Measurements from ENCODE around the gene CEP170B.
"Not testable (repeated sequence)": the region's sequence is repeated elsewhere in the genome, so short reads cannot be mapped to it uniquely, and the experiment has no call there.

The CEP170B gene

DNA sequence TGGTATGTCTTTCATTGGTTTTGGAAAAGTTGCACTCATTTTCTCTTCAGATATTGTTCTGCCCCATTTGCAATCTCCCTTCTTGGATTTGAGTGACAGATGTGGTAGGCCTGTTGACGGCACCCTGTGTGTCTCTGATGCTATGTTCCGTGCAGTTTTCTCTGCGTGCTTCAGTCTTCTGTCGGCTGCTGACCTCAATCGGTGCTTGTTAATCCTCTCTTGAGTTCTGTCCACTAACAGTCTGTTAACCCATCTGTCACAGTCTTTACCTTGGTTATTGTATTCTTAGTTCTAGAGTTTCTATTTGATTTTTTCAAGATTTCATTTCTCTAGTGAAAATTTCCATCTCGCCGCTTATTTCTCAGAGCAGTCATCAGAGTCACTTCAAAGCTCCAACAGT lies 38.9 kb downstream of the CEP170B start:
- no peak overlapping the region for H3K4ac ChIP-seq (ENCODE audit: low read depth, low read length)
- no peak overlapping the region for H3K9ac ChIP-seq (ENCODE audit: low read length)
- H3K79me1 ChIP-seq (ENCODE audit: low read length), result no peaks in the 10 kb centered on the region
- H2BK5ac ChIP-seq (ENCODE audit: low read depth, low read length, poor library complexity), result no peak overlapping the region
- no peak overlapping the region for H3K4me2 ChIP-seq (ENCODE audit: low read length)
- H4K91ac ChIP-seq (ENCODE audit: low read depth, low read length), result no peak overlapping the region
- no peak overlapping the region for H3K14ac ChIP-seq (ENCODE audit: low read length)
- H3K79me2 ChIP-seq (ENCODE audit: control insufficient read depth, insufficient read depth, low read length, poor library complexity), result no peaks in the 10 kb centered on the region
- no peaks in the 10 kb centered on the region for H3K4me1 ChIP-seq (ENCODE audit: control insufficient read depth in 1 of 2, insufficient read depth in 2 of 2, low read length in 2 of 2)
- no peak overlapping the region for H3K4me3 ChIP-seq (ENCODE audit: low read depth, low read length)
- H2AFZ ChIP-seq (ENCODE audit: insufficient read depth, low read length, poor library complexity), result no peak overlapping the region
- H4K8ac ChIP-seq (ENCODE audit: low read depth, low read length), result no peak overlapping the region
- H2AK5ac ChIP-seq (ENCODE audit: low read length), result no peak overlapping the region
- H3K27ac ChIP-seq (ENCODE audit: low read depth, low read length), result no peak overlapping the region
- no peak overlapping the region for H2BK120ac ChIP-seq (ENCODE audit: insufficient read depth, low read length, poor library complexity)
- DNase-seq, result no peak
- H3K18ac ChIP-seq (ENCODE audit: low read length), result no peak overlapping the region
- H4K12ac ChIP-seq (ENCODE audit: low read depth, low read length), result no peak overlapping the region
- no CpG with 5 or more reads among the region's 7 CpGs for WGBS (ENCODE audit: extremely low coverage, insufficient coverage, insufficient read length)
- peaks cover 2% of the 10 kb centered on the region for H3K9me3 ChIP-seq (ENCODE audit: insufficient read depth, low read depth, low read length)
- H3K36me3 ChIP-seq (ENCODE audit: control insufficient read depth in 1 of 2, insufficient read depth in 2 of 2, low read length in 2 of 2), result no peaks in the 10 kb centered on the region
- H3K27me3 ChIP-seq (ENCODE audit: insufficient read depth, low read length), result no peaks in the 10 kb centered on the region
- no peak overlapping the region for H3K23ac ChIP-seq (ENCODE audit: low read length)
- no peak overlapping the region for H2BK12ac ChIP-seq (ENCODE audit: low read length)

- not testable (repeated sequence) for H4K12ac ChIP-seq (ENCODE audit: low read depth, low read length); H2AK5ac ChIP-seq (ENCODE audit: low read length); H3K4ac ChIP-seq (ENCODE audit: low read depth, low read length); H2BK120ac ChIP-seq (ENCODE audit: insufficient read depth, low read length, poor library complexity); H3K4me2 ChIP-seq (ENCODE audit: low read length); H4K8ac ChIP-seq (ENCODE audit: low read depth, low read length); H3K27ac ChIP-seq (ENCODE audit: low read depth, low read length); H2AFZ ChIP-seq (ENCODE audit: insufficient read depth, low read length, poor library complexity); H3K23ac ChIP-seq (ENCODE audit: low read length); H3K79me1 ChIP-seq (ENCODE audit: low read length); H3K9me3 ChIP-seq (ENCODE audit: insufficient read depth, low read depth, low read length); H3K18ac ChIP-seq (ENCODE audit: low read length); H3K79me2 ChIP-seq (ENCODE audit: control insufficient read depth, insufficient read depth, low read length, poor library complexity); H3K9ac ChIP-seq (ENCODE audit: low read length); H3K27me3 ChIP-seq (ENCODE audit: insufficient read depth, low read length); H3K36me3 ChIP-seq (ENCODE audit: control insufficient read depth in 1 of 2, insufficient read depth in 2 of 2, low read length in 2 of 2); H3K4me1 ChIP-seq (ENCODE audit: control insufficient read depth in 1 of 2, insufficient read depth in 2 of 2, low read length in 2 of 2); H2BK12ac ChIP-seq (ENCODE audit: low read length); H4K91ac ChIP-seq (ENCODE audit: low read depth, low read length); H3K4me3 ChIP-seq (ENCODE audit: low read depth, low read length); DNase-seq; H2BK5ac ChIP-seq (ENCODE audit: low read depth, low read length, poor library complexity); H3K14ac ChIP-seq (ENCODE audit: low read length)
- no CpG with 5 or more reads among the region's 38 CpGs for WGBS (ENCODE audit: extremely low coverage, insufficient coverage, insufficient read length)
Observed at GRCh38 chr14:104904650-104905578, 39.8 kb downstream of the CEP170B start.

DNA sequence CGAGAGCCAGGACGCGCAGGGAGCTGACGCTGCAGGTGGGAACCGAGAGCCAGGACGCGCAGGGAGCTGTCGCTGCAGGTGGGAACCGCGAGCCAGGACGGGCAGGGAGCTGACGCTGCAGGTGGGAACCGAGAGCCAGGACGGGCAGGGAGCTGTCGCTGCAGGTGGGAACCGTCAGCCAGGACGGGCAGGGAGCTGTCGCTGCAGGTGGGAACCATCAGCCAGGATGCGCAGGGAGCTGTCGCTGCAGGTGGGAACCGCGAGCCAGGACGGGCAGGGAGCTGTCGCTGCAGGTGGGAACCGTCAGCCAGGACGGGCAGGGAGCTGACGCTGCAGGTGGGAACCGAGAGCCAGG lies 40.5 kb downstream of the CEP170B start:
- not testable (repeated sequence) for H2BK12ac ChIP-seq (ENCODE audit: low read length); H2AFZ ChIP-seq (ENCODE audit: insufficient read depth, low read length, poor library complexity); H3K14ac ChIP-seq (ENCODE audit: low read length); H4K8ac ChIP-seq (ENCODE audit: low read depth, low read length); H2BK120ac ChIP-seq (ENCODE audit: insufficient read depth, low read length, poor library complexity); H3K4me2 ChIP-seq (ENCODE audit: low read length); H3K79me2 ChIP-seq (ENCODE audit: control insufficient read depth, insufficient read depth, low read length, poor library complexity); H4K91ac ChIP-seq (ENCODE audit: low read depth, low read length); H2BK5ac ChIP-seq (ENCODE audit: low read depth, low read length, poor library complexity); H3K27me3 ChIP-seq (ENCODE audit: insufficient read depth, low read length); H3K36me3 ChIP-seq (ENCODE audit: control insufficient read depth in 1 of 2, insufficient read depth in 2 of 2, low read length in 2 of 2); H3K79me1 ChIP-seq (ENCODE audit: low read length); H3K4me3 ChIP-seq (ENCODE audit: low read depth, low read length); H2AK5ac ChIP-seq (ENCODE audit: low read length); H3K4ac ChIP-seq (ENCODE audit: low read depth, low read length); DNase-seq; H3K9ac ChIP-seq (ENCODE audit: low read length); H3K23ac ChIP-seq (ENCODE audit: low read length); H3K9me3 ChIP-seq (ENCODE audit: insufficient read depth, low read depth, low read length); H3K4me1 ChIP-seq (ENCODE audit: control insufficient read depth in 1 of 2, insufficient read depth in 2 of 2, low read length in 2 of 2); H3K18ac ChIP-seq (ENCODE audit: low read length); H3K27ac ChIP-seq (ENCODE audit: low read depth, low read length); H4K12ac ChIP-seq (ENCODE audit: low read depth, low read length)
- WGBS (ENCODE audit: extremely low coverage, insufficient coverage, insufficient read length), result no CpG with 5 or more reads among the region's 28 CpGs

GRCh38 chr14:104908303-104908702 lies 43.2 kb downstream of the CEP170B start:
- no CpG with 5 or more reads among the region's 1 CpG for WGBS (ENCODE audit: extremely low coverage, insufficient coverage, insufficient read length)
- H4K91ac ChIP-seq (ENCODE audit: low read depth, low read length), result no peak overlapping the region
- H3K79me2 ChIP-seq (ENCODE audit: control insufficient read depth, insufficient read depth, low read length, poor library complexity), result no peaks in the 10 kb centered on the region
- no peak overlapping the region for H3K14ac ChIP-seq (ENCODE audit: low read length)
- H2AFZ ChIP-seq (ENCODE audit: insufficient read depth, low read length, poor library complexity), result no peak overlapping the region
- H2AK5ac ChIP-seq (ENCODE audit: low read length), result no peak overlapping the region
- no peak overlapping the region for H2BK5ac ChIP-seq (ENCODE audit: low read depth, low read length, poor library complexity)
- H3K4ac ChIP-seq (ENCODE audit: low read depth, low read length), result no peak overlapping the region
- H3K27me3 ChIP-seq (ENCODE audit: insufficient read depth, low read length), result no peaks in the 10 kb centered on the region
- H3K79me1 ChIP-seq (ENCODE audit: low read length), result no peaks in the 10 kb centered on the region
- peaks cover 6% of the 10 kb centered on the region for H3K9me3 ChIP-seq (ENCODE audit: insufficient read depth, low read depth, low read length)
- no peak overlapping the region for H3K4me3 ChIP-seq (ENCODE audit: low read depth, low read length)
- H3K36me3 ChIP-seq (ENCODE audit: control insufficient read depth in 1 of 2, insufficient read depth in 2 of 2, low read length in 2 of 2), result no peaks in the 10 kb centered on the region
- no peak overlapping the region for H2BK12ac ChIP-seq (ENCODE audit: low read length)
- no peak overlapping the region for H3K23ac ChIP-seq (ENCODE audit: low read length)
- H3K4me2 ChIP-seq (ENCODE audit: low read length), result no peak overlapping the region
- no peak overlapping the region for H2BK120ac ChIP-seq (ENCODE audit: insufficient read depth, low read length, poor library complexity)
- no peak for DNase-seq
- H3K18ac ChIP-seq (ENCODE audit: low read length), result no peak overlapping the region
- H3K27ac ChIP-seq (ENCODE audit: low read depth, low read length), result no peak overlapping the region
- no peak overlapping the region for H3K9ac ChIP-seq (ENCODE audit: low read length)
- H3K4me1 ChIP-seq (ENCODE audit: control insufficient read depth in 1 of 2, insufficient read depth in 2 of 2, low read length in 2 of 2), result no peaks in the 10 kb centered on the region
- no peak overlapping the region for H4K12ac ChIP-seq (ENCODE audit: low read depth, low read length)
- H4K8ac ChIP-seq (ENCODE audit: low read depth, low read length), result no peak overlapping the region

Data from trophoblast cell (in vitro differentiated cells and primary cell).